HCT116 (cell line): ENCODE data around the gene CYBRD1. TPM values are rescaled to one million over a fixed set of nuclear protein-coding genes. Genes with fewer than 3 reads are reported as not detected.

Source experiments
- ATAC-seq: fragments of 200-7000 bp; cut with Tn5 transposase; 2 replicates; pipeline ENCODE4 v1.9.1; 2020; ENCODE audit warnings: mild to moderate bottlenecking, moderate library complexity
- BruUV-seq: library from RNA; stranded (reverse); fragments of 400-500 nt; replicated peaks from 2 replicates; lab custom pipeline; 2021; lab: Mats Ljungman, UMichigan
- CTCF ChIA-PET: fragments of 300-600 bp; sonication (Branson Sonifier 250); formaldehyde crosslinking; loops from one replicate; lab custom pipeline; 2021; ENCODE audit warnings: antibody characterized with exemption; lab: Charles Lee
- POLR2A ChIA-PET: fragments of 300-600, 350-600 bp; sonication (Branson Sonifier 250); formaldehyde crosslinking; loops from one replicate; lab custom pipeline; 2021; ENCODE audit warnings: antibody characterized with exemption; lab: Charles Lee
- RAD21 ChIA-PET, 2 experiments: fragments of 300-600 bp; sonication (Branson Sonifier 250); formaldehyde crosslinking; loops; one replicate each; lab custom pipeline; 2023; ENCODE audit warnings: low total read pairs in 2 of 2; ENCODE audit not compliant: uncharacterized antibody in 2 of 2, unreplicated experiment in 2 of 2, low non-redundant PET in 1 of 2; lab: Charles Lee
- DNase-seq: peaks from one replicate; pipeline ENCODE4 v3.0.0-alpha.2; 2010; ENCODE audit warnings: low read depth, low spot score
- H2AFZ ChIP-seq: fragments of 200-600 bp; shearing (Covaris generic), sonication (generic); 2 replicates; pipeline ENCODE4 v1.6.1; 2017; ENCODE audit warnings: low read depth, mixed run types, mixed read lengths, antibody characterized with exemption, low read length; ENCODE audit not compliant: poor library complexity, severe bottlenecking
- H3K27ac ChIP-seq: 2 replicates; pipeline ENCODE4 v1.5.1; 2012; ENCODE audit warnings: low read depth, low read length
- H3K27me3 ChIP-seq: fragments of 200-600 bp; sonication (generic); 2 replicates; pipeline ENCODE4 v1.6.1; 2016; ENCODE audit warnings: mixed run types, low read length, mixed read lengths; ENCODE audit not compliant: insufficient read depth
- H3K36me3 ChIP-seq, 2 experiments: fragments of 200-500 bp in 1 of 2; fragments of 200-600 bp in 1 of 2; sonication (Bioruptor generic) in 1 of 2; sonication (generic) in 1 of 2; 2 replicates each; pipeline versions ENCODE4 v1.5.1 to v1.6.1; 2014 to 2016; ENCODE audit warnings: low read length in 2 of 2, inconsistent platforms in 1 of 2, mixed read lengths in 1 of 2, mixed run types in 1 of 2; ENCODE audit not compliant: insufficient read depth in 2 of 2, control insufficient read depth in 1 of 2
- H3K4me1 ChIP-seq, 2 experiments: fragments of 200-600 bp in 1 of 2; sonication (generic) in 1 of 2; 2 replicates each; pipeline versions ENCODE4 v1.5.1 to v1.6.1; 2012 to 2017; ENCODE audit warnings: low read length in 2 of 2, inconsistent platforms in 1 of 2, mild to moderate bottlenecking in 1 of 2, mixed read lengths in 1 of 2, mixed run types in 1 of 2, moderate library complexity in 1 of 2; ENCODE audit not compliant: insufficient read depth in 2 of 2, control insufficient read depth in 1 of 2
- H3K4me2 ChIP-seq: fragments of 200-600 bp; sonication (generic); 2 replicates; pipeline ENCODE4 v1.6.1; 2017; ENCODE audit warnings: mixed run types, low read length, mixed read lengths
- H3K4me3 ChIP-seq, 2 experiments: fragments of 200-600 bp in 1 of 2; sonication (generic) in 1 of 2; replicated peaks in 1 of 2; 2 replicates each; pipeline ENCODE4 v1.5.1; 2011 to 2016; ENCODE audit warnings: low read length in 2 of 2, control low read depth in 1 of 2, low read depth in 1 of 2, mild to moderate bottlenecking in 1 of 2, mixed read lengths in 1 of 2, mixed run types in 1 of 2
- H3K79me2 ChIP-seq: fragments of 200-600 bp; sonication (generic); 2 replicates; pipeline ENCODE4 v1.6.1; 2017; ENCODE audit warnings: mild to moderate bottlenecking, mixed run types, low read length, moderate library complexity, mixed read lengths; ENCODE audit not compliant: insufficient read depth
- H3K9ac ChIP-seq: fragments of 200-600 bp; sonication (generic); 2 replicates; pipeline ENCODE4 v1.6.1; 2016; ENCODE audit warnings: low read length, mixed read lengths
- H3K9me2 ChIP-seq: fragments of 200-600 bp; sonication (generic), shearing (Covaris generic); 2 replicates; pipeline ENCODE4 v1.6.1; 2017; ENCODE audit warnings: mixed run types, mild to moderate bottlenecking, moderate library complexity; ENCODE audit not compliant: insufficient read depth
- H3K9me3 ChIP-seq, 2 experiments: fragments of 200-500 bp in 1 of 2; fragments of 200-600 bp in 1 of 2; sonication (Bioruptor generic) in 1 of 2; sonication (generic) in 1 of 2; 2 replicates each; pipeline ENCODE4 v1.6.1; 2014 to 2017; ENCODE audit warnings: low read length in 2 of 2, mixed read lengths in 2 of 2, inconsistent platforms in 1 of 2, low read depth in 1 of 2, mild to moderate bottlenecking in 1 of 2, mixed run types in 1 of 2, moderate library complexity in 1 of 2; ENCODE audit not compliant: control insufficient read depth in 1 of 2, insufficient read depth in 1 of 2
- H4K20me1 ChIP-seq: fragments of 200-600 bp; sonication (generic), shearing (Covaris generic); 2 replicates; pipeline ENCODE4 v1.6.1; 2017; ENCODE audit warnings: mixed run types, mild to moderate bottlenecking, moderate library complexity; ENCODE audit not compliant: insufficient read depth
- CBX3 ChIP-seq: IDR thresholded peaks from 2 replicates; pipeline ENCODE4 v1.6.1; 2012; ENCODE audit warnings: low read depth
- CEBPB ChIP-seq: IDR thresholded peaks from 2 replicates; pipeline ENCODE4 v1.6.1; 2012; ENCODE audit warnings: low read depth
- EGR1 ChIP-seq: IDR thresholded peaks from 2 replicates; pipeline ENCODE4 v1.6.1; 2012; ENCODE audit warnings: low read depth
- EZH2 ChIP-seq: fragments of 200-600 bp; sonication (generic); IDR thresholded peaks from 2 replicates; pipeline ENCODE4 v1.6.1; 2017; ENCODE audit warnings: antibody characterized with exemption, mixed run types
- EZH2phosphoT487 ChIP-seq: fragments of 200-600 bp; IDR thresholded peaks from 2 replicates; pipeline ENCODE4 v1.6.1; 2018; ENCODE audit warnings: antibody characterized with exemption, borderline replicate concordance
- FOSL1 ChIP-seq: IDR thresholded peaks from 2 replicates; pipeline ENCODE4 v1.6.1; 2012; ENCODE audit warnings: low read depth
- JUND ChIP-seq: IDR thresholded peaks from 2 replicates; pipeline ENCODE4 v1.6.1; 2012
- POLR2AphosphoS5 ChIP-seq: IDR thresholded peaks from 2 replicates; pipeline ENCODE4 v1.6.1; 2011; ENCODE audit warnings: mild to moderate bottlenecking, low read depth, low read length, moderate library complexity
- RAD21 ChIP-seq: IDR thresholded peaks from 2 replicates; pipeline ENCODE4 v1.6.1; 2012; ENCODE audit warnings: low read depth, mild to moderate bottlenecking
- SRF ChIP-seq: IDR thresholded peaks from 2 replicates; pipeline ENCODE4 v1.6.1; 2012; ENCODE audit warnings: low read depth
- TCF7L2 ChIP-seq: IDR thresholded peaks from 2 replicates; pipeline ENCODE4 v1.7.0; 2011; ENCODE audit warnings: borderline replicate concordance, inconsistent platforms; ENCODE audit not compliant: insufficient read depth, insufficient read length; ENCODE audit errors: extremely low read depth
- YY1 ChIP-seq: IDR thresholded peaks from 2 replicates; pipeline ENCODE4 v1.6.1; 2011; ENCODE audit warnings: low read length, low read depth, moderate library complexity, mild to moderate bottlenecking; ENCODE audit not compliant: insufficient replicate concordance; ENCODE audit errors: extremely low read depth
- ZFX ChIP-seq: fragments of 450-650 bp; IDR thresholded peaks from 2 replicates; pipeline ENCODE4 v1.6.1; 2017
- ZNF274 ChIP-seq: fragments of 200-500 bp; sonication (Bioruptor generic); IDR thresholded peaks from 2 replicates; pipeline ENCODE4 v1.6.1; 2014; ENCODE audit warnings: mild to moderate bottlenecking, low read depth, low read length, inconsistent platforms
- intact Hi-C: fragments of 100-400 bp; cut with micrococcal nuclease; formaldehyde crosslinking; loops from 2 replicates; pipeline ENCODE4 v1.10.0; 2022
- total RNA-seq: library from RNA; stranded (reverse); gene quantifications from one replicate; pipeline ENCODE4 v1.2.1, GENCODE V29; 2021; ENCODE audit not compliant: unreplicated experiment
- TF ChIP-seq, protein P1 (sequence below), 3 experiments: fragments of 200-600 bp in 1 of 3; sonication (generic) in 1 of 3; IDR thresholded peaks in 2 of 3; conservative IDR thresholded peaks in 1 of 3; 2 replicates each; pipeline ENCODE4 v1.5.1; 2012 to 2017; ENCODE audit warnings: low read depth in 2 of 3, low read length in 2 of 3, antibody characterized with exemption in 1 of 3, borderline replicate concordance in 1 of 3, control low read depth in 1 of 3, mild to moderate bottlenecking in 1 of 3, mixed read lengths in 1 of 3, mixed run types in 1 of 3, moderate library complexity in 1 of 3; ENCODE audit not compliant: insufficient read depth in 1 of 3
- TF ChIP-seq, protein P2 (sequence below): IDR thresholded peaks from 2 replicates; pipeline ENCODE4 v1.6.1; 2012

CYBRD1 gene
- total RNA-seq, 1 experiment from 2014 or later: 14.9 TPM

DNA sequence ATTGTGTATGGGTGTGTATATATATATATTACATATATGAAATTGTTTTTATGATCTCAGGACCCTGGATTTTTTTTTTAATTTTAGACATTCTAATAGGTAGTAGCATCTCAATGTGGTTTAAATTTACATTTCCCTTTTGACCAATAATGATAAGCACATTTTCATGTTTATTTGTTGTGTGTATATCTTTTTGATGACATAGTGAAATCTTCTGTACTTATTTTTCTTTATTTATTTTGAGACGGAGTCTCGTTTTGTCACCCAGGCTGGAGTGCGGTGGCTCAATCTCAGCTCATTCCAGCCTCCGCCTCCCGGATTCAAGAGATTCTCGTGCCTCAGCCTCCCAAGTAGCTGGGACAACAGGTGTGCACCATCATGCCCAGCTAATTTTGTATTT, 35.1 kb upstream of the CYBRD1 start:
- no peak for TF ChIP-seq TCF7L2
- TF ChIP-seq EZH2phosphoT487: no peak
- no peak for TF ChIP-seq ZFX
- no peak for TF ChIP-seq RAD21
- TF ChIP-seq CBX3: no peak
- no peak for TF ChIP-seq JUND
- no peak for TF ChIP-seq CEBPB
- TF ChIP-seq ZNF274: no peak
- TF ChIP-seq EGR1: no peak
- TF ChIP-seq, protein P1, sequence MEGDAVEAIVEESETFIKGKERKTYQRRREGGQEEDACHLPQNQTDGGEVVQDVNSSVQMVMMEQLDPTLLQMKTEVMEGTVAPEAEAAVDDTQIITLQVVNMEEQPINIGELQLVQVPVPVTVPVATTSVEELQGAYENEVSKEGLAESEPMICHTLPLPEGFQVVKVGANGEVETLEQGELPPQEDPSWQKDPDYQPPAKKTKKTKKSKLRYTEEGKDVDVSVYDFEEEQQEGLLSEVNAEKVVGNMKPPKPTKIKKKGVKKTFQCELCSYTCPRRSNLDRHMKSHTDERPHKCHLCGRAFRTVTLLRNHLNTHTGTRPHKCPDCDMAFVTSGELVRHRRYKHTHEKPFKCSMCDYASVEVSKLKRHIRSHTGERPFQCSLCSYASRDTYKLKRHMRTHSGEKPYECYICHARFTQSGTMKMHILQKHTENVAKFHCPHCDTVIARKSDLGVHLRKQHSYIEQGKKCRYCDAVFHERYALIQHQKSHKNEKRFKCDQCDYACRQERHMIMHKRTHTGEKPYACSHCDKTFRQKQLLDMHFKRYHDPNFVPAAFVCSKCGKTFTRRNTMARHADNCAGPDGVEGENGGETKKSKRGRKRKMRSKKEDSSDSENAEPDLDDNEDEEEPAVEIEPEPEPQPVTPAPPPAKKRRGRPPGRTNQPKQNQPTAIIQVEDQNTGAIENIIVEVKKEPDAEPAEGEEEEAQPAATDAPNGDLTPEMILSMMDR (IDR thresholded peaks at IDR 0.05 in 2 of 3, conservative IDR thresholded peaks at IDR 0.05 in 1 of 3; ENCODE audit: borderline replicate concordance in 1 of 3, insufficient read depth in 1 of 3, low read depth in 2 of 3, low read length in 2 of 3): no peak
- no peak for TF ChIP-seq YY1
- TF ChIP-seq SRF: no peak
- no peak for TF ChIP-seq POLR2AphosphoS5
- no peak for TF ChIP-seq EZH2
- TF ChIP-seq FOSL1: no peak
- TF ChIP-seq, protein P2, sequence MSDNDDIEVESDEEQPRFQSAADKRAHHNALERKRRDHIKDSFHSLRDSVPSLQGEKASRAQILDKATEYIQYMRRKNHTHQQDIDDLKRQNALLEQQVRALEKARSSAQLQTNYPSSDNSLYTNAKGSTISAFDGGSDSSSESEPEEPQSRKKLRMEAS: no peak
- RAD21 ChIA-PET: no interaction called here
- intact Hi-C loops: no loop called here
- BruUV-seq: no TSS peak
- Histone ChIP-seq H3K9me3 (no peaks in the 10 kb centered on the region), H4K20me1 (no peaks in the 10 kb centered on the region), H3K4me1 (no peaks in the 10 kb centered on the region), H3K79me2 (no peaks in the 10 kb centered on the region), H3K9me2 (no peaks in the 10 kb centered on the region), H3K27ac (no peak overlapping the region), H3K27me3 (no peaks in the 10 kb centered on the region), H3K9ac (no peak overlapping the region), H3K4me3 (no peak overlapping the region), H3K36me3 (no peaks in the 10 kb centered on the region), H2AFZ (no peak overlapping the region), H3K4me2 (no peak overlapping the region)
- DNase-seq: no peak
- no peak for ATAC-seq
- CTCF ChIA-PET: no interaction called here
- POLR2A ChIA-PET: no interaction called here
